Ascending aorta (tissue), 2 donors: ENCODE measurements around the gene PDE1C. TPM values are rescaled to one million over a fixed set of nuclear protein-coding genes. Genes with fewer than 3 reads are reported as not detected.

ENCODE experiments used
- DNase-seq, 2 donors: peaks; one replicate each; pipeline ENCODE4 v3.0.0-alpha.2; 2019; ENCODE audit warnings: low spot score in 2 of 2
- H3K27ac ChIP-seq, 2 donors: fragments of 200-600 bp; sonication (generic); one replicate each; pipeline ENCODE4 v1.5.1; 2016 to 2017; ENCODE audit warnings: mild to moderate bottlenecking in 1 of 2
- H3K27me3 ChIP-seq: fragments of 200-600 bp; sonication (generic); one replicate; pipeline ENCODE4 v1.5.1; 2017
- H3K36me3 ChIP-seq, 2 donors: fragments of 200-600 bp; sonication (generic); one replicate each; pipeline ENCODE4 v1.5.1; 2016
- H3K4me1 ChIP-seq, 2 donors: fragments of 200-600 bp; sonication (generic); one replicate each; pipeline ENCODE4 v1.5.1; 2016 to 2017; ENCODE audit warnings: mild to moderate bottlenecking in 1 of 2
- H3K4me3 ChIP-seq, 2 donors: fragments of 200-600 bp; sonication (generic); one replicate each; pipeline ENCODE4 v1.5.1; 2016 to 2017; ENCODE audit warnings: mild to moderate bottlenecking in 1 of 2
- H3K9me3 ChIP-seq, 2 donors: fragments of 200-600 bp; sonication (generic); one replicate each; pipeline ENCODE4 v1.5.1; 2016
- CTCF ChIP-seq, 3 experiments: fragments of 200-600 bp in 2 of 3; fragments of 450-650 bp in 1 of 3; sonication (generic) in 2 of 3; IDR thresholded peaks; one replicate each; pipeline ENCODE4 v1.5.1; 2016 to 2019; ENCODE audit warnings: antibody characterized with exemption in 3 of 3, mild to moderate bottlenecking in 1 of 3, moderate library complexity in 1 of 3
- intact Hi-C: fragments of 100-400 bp; cut with DNase I; formaldehyde crosslinking; loops from one replicate; pipeline ENCODE4 v1.15.1; 2023
- total RNA-seq: library from RNA; depleted of rRNA; stranded (reverse); fragments of >200 nt; gene quantifications from one replicate; pipeline ENCODE4 v1.1.0, GENCODE V29; 2016

PDE1C gene
- total RNA-seq, 1 donor from 2014 or later = 1.4 TPM

- H3K27me3 ChIP-seq = no peaks in the 10 kb centered on the region
Observed at GRCh38 chr7:31707089-31707488, 363.1 kb downstream of the PDE1C start.

GRCh38 chr7:31705377-31705776 lies 364.8 kb downstream of the PDE1C start:
- no peak for DNase-seq
- H3K9me3 ChIP-seq = no peaks in the 10 kb centered on the region
- no peaks in the 10 kb centered on the region for H3K27me3 ChIP-seq
- no peak overlapping the region for H3K4me3 ChIP-seq
- no peak for TF ChIP-seq CTCF (IDR thresholded peaks at IDR 0.05)
- no peak overlapping the region for H3K27ac ChIP-seq
- intact Hi-C loops = no loop called here
- no peaks in the 10 kb centered on the region for H3K4me1 ChIP-seq
- H3K36me3 ChIP-seq = no peaks in the 10 kb centered on the region

More at GRCh38 chr7:31707089-31707488, 363.1 kb downstream of the PDE1C start:
- H3K27ac ChIP-seq = no peak overlapping the region
- H3K9me3 ChIP-seq = no peaks in the 10 kb centered on the region
- DNase-seq = no peak
- H3K4me3 ChIP-seq = no peak overlapping the region
- TF ChIP-seq CTCF (IDR thresholded peaks at IDR 0.05) = no peak
- intact Hi-C loops = no loop called here
- H3K36me3 ChIP-seq = no peaks in the 10 kb centered on the region
- H3K4me1 ChIP-seq = no peaks in the 10 kb centered on the region

GRCh38 chr7:31702354-31702753 lies 367.9 kb downstream of the PDE1C start:
- TF ChIP-seq CTCF (IDR thresholded peaks at IDR 0.05) = no peak

More at GRCh38 chr7:31702354-31702753, 367.9 kb downstream of the PDE1C start:
- H3K4me1 ChIP-seq = no peaks in the 10 kb centered on the region
- no peak overlapping the region for H3K27ac ChIP-seq
- H3K4me3 ChIP-seq = no peak overlapping the region
- H3K27me3 ChIP-seq = no peaks in the 10 kb centered on the region
- no peak for DNase-seq
- H3K36me3 ChIP-seq = no peaks in the 10 kb centered on the region
- no peaks in the 10 kb centered on the region for H3K9me3 ChIP-seq
- intact Hi-C loops = no loop called here
